GM19043 (cell line): ENCODE data around the gene IFT80.
"Not testable (repeated sequence)": the region's sequence is repeated elsewhere in the genome, so short reads cannot be mapped to it uniquely, and the experiment has no call there.

Source experiments
- ATAC-seq: cut with Tn5 transposase; IDR thresholded peaks from one replicate; pipeline ENCODE4 v1.9.1; 2021; ENCODE audit warnings: low read depth; ENCODE audit not compliant: unreplicated experiment

Gene IFT80

DNA sequence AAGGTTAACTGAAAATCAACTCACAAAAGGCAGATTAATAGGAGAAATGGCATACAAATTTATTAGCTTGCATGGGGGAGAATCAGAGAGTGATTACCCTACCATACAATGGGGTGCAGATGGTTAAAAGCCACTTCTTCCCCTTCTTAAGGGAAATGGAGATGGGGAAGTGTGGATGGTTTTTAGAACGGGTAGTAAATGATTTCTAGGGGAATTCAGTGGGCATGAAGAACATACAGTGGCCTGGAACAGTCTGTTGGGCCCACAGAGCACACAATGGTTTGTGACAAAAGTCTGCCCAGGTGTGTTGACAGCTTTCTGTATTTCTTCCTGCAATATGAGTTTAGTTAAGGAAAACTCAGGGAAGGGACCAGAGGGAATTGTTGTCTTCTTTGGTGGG, 112.8 kb downstream of the IFT80 start:
- ATAC-seq = no peak

DNA sequence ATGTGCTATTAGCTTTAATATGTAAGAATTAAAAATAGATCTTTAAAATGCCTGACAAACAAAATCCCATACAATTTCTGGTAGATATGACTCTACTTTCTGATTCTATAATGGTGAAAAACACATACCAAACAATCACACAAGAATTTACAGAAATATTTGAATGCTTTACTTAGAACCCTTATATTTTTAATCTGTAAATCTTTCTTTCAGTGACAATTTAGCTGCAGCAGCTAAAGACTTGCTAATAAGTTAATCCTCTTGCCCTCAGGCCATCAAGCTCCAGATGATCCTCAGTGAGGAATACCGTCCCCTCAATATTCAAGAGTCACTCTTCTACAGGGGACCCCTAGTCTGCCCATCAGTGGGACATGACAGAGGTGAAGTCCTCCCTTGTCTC, 118.2 kb downstream of the IFT80 start:
- ATAC-seq = no peak

DNA sequence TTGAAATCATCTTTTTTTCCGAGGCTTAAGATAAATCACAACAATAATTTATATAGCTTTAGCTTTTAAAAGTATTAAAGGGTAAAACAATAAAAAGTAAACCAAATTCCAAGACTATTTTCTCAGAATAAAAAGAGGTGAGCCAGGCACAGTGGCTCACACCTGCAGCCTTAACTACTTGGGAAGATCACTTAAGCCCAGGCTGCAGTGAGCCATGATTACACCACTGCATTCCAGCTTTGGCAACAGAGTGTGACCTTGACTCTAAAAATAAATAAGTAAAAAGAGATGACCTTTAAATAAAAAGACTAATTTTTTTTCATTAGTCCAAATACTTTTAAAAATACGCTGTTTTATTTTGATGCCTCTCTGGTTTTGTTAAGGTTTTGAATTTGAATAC, 119.4 kb downstream of the IFT80 start:
- ATAC-seq = no peak

DNA sequence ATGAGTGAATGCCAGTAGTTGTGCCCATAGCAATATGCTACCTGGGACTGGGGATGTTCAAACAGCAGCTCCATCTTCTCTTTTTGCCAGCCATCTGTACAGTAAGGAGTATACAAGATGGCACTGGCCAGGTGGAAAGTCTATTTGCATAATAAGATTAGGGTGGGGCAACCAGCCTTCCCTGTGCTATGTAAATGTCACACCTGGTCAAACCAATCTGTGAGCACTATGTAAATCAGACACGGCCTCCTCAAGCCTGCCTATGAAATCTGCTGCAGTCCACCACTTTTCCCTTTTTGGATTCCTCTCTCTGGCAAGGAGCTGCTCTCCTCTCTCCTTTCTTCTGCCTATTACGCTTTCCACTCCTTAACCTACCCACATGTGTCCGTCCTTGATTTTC, 120.8 kb downstream of the IFT80 start:
- no peak for ATAC-seq

DNA sequence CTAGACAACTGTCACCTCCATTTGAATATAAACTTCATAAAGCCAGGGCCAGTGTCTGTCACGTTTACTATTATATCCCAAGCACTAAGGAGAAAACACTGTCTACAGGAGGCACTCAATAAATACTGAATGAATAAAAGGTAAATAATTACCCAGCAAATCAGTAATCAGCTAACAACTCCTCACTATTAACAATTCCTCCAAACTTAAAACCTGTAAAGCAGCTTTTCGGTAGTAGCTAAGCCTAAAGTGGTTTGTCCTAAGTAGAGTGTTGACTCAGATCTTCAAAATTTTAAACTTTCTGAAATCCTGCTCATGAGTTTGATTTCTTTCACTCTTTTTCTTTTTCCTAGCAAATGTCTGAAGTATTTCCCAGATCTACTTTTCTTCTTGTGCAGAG, 133.9 kb downstream of the IFT80 start:
- ATAC-seq = no peak

DNA sequence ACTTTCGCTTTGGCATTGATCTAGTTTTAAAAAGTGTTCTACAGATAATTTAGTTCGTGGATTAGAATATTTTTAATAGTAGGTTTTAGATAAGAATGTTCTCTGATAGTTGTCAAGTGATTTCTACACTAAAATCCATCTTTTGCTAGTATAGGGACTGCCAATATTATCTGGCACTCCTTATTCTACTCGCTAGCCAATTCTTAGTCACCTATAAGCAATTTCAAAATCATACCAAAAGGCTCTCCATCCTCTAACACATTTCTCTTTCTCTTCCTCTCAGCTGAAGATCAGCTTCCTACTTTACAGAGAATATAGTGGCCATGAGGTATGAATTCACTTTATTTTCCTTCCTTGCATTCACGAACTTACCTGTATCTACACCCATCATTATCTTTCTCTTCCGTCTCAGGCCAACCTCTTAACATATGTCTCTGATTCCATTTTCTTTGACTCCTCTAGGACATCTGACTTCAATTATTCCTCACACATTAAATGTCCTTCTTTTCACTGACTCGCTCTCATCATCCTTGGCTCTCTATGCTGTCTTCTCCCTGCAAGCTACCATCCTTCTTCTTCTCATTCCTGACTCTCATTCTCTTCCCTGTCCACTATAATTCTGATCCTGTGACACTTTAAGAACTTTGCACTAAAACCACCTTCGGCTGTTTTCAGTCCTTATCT, 138.3 kb downstream of the IFT80 start:
- no peak for ATAC-seq

DNA sequence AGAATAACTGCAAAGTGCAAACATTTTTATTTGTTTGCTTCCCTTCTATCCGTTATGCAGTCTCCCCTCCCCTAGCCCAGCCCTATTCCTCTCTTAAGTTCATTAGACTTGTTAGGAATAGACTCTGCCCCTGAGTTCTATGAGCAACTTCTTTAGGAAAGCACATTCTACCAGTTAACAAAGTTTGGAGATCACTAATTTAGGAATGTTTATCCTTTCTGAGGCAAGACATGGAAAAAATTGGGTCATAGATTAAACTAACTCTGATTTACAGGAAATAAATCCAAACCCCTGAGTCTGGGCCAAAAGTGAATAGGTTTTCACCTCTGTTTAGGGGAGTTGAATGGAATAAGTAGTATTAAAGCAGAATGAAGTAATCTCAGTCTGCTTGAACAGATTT, 139.4 kb downstream of the IFT80 start:
- ATAC-seq = no peak

DNA sequence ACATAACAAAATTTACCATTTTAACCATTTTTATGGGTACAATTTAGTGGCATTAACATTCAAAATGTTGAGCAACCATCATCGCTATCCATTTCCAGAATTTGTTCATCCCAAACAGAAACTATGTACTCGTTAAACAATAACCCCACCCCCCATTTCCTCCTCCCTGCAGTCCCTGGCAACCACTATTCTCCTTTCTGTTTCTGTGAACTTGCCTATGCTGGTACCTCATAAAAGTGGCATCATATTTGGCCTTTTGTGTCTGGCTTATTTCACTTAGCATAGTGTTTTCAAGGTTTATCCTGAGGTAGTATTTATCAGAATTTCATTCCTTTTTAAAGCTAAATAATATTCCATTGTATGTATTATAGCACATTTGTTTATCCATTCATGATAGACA, 141.4 kb downstream of the IFT80 start:
- ATAC-seq = no peak

DNA sequence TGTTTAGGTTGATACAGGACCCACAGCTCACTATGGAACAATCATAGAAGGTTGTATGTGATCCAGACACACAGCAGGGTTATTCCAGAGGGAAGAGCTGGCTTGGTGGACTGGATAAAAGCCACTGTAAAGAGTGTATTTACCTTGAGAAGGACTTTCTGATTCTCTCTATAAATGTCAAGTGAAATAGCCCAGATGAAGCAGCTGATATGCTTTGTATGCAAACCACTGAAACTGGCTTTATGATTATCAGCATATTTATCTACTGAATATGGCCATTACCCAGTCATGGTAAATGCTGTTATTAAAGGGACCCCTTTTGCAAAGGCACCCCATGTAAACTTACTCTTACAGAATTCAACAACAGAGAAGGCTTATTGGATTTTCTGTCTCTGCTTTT, 145.7 kb downstream of the IFT80 start:
- ATAC-seq = no peak

DNA sequence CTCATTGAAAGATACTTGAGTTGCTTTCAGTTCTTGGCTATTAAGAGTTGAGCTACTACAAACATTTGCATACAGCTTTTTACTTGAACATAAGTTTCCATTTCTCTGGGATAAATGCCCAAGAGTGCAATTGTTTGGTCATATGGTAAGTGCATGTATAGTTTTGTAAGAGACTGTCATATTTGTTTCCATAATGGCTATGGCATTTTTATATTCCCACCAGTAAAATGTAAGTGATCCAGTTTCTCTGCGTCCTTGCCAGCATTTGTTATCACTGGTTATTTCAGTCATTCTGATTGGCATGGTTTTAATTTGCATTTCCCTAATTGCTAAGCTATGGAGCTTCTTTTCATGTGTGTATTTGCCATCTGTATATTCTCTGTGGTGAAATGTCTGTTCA, 151.3 kb downstream of the IFT80 start:
- no peak for ATAC-seq

DNA sequence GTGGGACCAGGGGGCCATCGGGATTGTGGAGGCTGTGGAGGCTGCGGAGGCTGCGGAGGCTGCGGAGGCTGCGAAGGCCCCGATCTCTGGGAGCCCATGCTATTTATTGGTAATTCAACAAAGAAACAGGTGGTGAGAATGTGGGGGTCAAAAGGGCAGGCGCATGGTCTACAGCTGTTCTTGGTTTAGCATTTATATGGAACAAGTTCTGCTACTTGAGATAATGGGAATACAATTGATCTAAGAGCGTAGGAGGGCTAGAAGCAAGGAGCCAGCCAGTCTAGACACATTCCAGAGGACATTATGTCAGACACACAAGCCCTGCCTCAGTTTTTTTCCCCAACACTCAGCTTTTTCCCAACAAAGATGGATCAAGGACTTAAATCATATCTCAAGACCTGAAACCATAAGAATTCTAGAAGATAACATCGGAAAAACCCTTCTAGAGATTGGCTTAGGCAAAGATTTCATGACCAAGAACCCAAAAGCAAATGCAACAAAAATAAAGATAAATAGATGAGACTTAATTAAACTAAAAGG, 153.7 kb downstream of the IFT80 start:
- no peak for ATAC-seq

DNA sequence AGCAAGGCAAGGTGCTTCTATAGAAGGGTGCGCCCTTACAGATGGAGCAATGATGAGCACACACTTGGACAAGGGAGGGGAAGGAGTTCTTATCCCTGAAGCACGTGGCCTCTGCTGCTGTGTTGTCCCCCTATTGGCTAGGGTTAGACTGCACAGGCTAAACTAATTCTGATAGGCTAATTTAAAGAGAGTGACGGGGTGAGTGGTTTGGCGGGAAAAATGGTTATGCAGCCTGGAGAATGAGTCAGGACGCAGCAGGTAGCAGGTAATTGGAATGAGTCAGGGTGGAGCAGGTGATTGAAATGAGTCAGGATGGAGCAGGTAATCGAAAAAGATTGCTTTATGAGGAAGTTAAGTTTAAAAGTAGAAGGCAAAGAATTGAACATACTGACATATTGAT, 158.3 kb downstream of the IFT80 start:
- not testable (repeated sequence) for ATAC-seq

DNA sequence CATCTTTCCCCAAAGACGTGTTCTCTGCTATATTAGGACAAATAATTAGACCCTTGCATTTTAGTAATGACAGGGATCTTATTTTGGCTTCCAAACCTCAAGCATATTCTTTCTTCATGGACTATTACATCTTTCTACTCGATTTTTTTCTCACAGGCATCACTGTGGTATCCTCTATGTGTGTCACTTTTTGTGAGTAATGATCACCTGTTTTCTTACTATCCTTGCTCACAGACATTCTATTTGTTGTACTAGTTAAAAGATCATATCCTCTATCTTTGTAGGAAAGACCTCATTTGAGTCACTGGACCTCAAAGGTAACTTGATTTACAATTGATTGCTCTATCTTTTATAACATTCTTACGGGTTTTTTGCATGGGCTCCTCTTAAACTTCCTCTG, 167.0 kb downstream of the IFT80 start:
- no peak for ATAC-seq

DNA sequence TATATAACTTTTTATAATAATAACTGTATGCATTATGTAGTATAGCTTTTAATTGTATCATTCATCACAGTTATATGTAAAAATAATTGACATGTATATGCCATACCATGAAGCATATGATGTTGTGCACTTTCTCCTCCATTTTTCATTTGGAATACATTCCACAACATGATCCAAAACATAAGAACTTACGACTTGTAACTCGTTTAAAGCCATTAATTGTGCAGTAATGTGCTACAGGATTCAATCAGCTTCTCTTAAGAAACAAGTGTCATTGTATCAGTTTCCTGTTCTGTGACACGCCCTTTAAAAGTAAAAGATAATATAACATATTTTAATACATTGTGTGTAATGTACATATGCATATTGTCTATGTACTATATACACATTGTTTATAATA, 171.6 kb downstream of the IFT80 start:
- no peak for ATAC-seq

DNA sequence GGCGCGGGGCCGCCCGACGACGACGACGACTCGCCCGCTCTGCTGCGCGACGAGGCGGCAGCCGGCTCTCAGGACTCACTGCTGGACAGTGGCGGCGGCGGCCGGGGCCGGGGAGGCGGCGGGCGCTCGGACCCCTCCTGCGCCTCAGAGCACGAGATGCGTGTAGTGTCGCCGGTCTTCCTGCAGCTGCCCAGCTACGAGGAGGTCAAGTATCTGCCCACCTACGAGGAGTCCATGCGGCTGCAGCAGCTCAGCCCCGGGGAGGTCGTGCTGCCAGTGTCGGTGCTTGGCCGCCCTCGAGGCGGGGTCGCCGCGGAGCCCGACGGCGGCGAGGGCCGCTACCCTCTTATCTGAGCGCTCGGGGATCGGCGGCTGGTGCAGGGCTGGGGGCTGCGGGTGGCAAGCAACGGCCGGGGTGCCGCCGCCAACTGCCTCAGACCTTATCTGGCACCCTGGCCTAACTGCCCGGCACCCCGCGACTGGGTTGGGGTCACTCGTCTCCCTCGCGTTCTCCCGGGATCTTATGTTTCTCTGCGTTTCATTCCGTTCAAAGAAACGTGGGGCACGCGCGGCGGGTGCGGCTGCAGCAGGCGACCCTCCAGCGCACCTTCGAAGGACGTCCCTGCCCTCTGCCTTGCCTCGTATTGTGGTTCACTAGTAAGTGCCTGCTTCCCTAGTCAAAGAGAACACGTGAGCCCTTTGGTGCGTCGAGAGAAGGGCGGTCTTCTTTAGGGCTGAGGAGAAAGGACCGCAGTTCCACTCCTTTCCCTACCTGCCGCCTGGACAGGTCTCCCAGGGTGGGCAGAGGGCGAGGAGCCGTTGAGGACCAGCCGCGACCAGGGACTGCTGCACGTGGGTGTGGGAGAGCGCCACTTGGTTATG, 172.8 kb downstream of the IFT80 start:
- ATAC-seq = no peak

DNA sequence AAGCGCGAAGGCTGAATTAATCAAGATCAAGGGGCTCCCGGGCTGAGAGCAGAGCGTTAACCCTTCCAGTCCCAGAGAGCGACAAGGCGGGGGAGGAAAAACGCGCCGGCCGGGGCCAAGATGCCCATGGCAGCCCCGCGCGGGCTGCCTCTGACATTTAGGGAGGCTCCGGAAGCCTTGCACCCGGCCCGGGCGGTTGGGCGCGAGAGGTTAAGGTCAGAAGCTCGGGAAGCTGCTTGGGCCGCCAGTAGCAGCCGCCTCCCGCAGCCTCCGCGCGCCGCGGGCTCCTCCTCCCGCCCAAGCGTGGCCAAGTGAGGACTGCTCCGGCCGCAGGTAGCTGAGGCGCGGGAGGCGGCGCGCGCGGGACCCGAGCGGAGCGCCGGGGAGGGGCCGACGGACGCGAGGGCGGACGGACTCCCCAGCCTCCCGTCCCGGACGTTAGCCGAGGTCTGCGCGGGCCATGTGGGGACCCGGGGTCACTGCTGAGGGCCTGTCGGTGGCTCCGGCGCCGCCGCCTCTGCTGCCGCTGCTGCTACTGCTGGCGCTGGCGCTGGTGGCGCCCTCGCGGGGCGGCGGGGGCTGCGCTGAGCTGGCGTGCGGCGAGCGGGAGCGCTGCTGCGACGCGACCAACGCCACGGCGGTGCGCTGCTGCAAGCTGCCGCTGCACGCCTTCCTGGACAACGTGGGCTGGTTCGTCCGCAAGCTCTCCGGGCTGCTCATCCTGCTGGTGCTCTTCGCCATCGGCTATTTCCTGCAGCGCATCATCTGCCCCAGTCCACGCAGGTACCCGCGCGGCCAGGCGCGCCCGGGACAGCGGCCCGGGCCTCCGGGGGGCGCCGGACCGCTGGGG, 173.6 kb downstream of the IFT80 start, which contains the start of gene C3orf80:
Gene C3orf80 (plus strand): TSS at position 247 of the 850 bp plus-strand sequence. CDS start 214 bp downstream, at position 461.
- peak; percentile 80 for ATAC-seq

DNA sequence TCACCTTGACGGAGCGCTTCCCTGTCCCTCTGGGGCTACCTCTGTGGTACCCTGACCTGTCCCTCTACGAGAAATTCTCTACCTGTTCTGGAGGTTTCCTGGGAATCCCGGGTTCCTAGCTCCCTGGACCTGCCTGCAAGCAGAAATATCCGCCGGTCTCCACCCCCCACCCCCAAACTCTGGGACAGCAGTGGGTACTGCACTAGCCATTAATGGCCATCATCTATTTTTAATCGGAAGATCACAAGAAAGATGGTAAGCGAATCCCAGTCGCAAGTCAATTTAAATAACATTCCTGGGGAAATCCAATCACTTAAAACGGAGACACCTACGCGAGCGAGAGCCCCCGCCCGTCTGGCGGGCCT, 174.2 kb downstream of the IFT80 start:
- ATAC-seq = no peak

DNA sequence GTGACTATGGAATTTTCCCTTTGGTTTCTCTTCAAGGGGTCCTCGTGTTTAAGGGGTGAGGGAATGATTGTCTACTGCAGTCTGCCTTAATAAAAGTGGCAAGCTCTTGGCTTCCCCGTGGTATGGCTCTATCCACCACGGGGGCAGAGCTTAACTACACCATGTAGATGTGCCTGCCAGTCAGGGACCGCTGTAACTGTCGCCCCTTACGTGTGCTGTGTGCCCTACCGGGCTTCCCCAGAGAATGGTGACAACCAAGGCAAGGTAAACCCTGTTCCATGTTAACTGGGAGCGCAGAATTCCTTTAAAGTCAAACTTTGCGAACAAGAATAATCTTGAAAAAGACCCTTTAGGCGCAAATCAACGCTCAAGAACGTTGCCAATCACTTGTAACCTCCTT, 174.8 kb downstream of the IFT80 start:
- no peak for ATAC-seq

DNA sequence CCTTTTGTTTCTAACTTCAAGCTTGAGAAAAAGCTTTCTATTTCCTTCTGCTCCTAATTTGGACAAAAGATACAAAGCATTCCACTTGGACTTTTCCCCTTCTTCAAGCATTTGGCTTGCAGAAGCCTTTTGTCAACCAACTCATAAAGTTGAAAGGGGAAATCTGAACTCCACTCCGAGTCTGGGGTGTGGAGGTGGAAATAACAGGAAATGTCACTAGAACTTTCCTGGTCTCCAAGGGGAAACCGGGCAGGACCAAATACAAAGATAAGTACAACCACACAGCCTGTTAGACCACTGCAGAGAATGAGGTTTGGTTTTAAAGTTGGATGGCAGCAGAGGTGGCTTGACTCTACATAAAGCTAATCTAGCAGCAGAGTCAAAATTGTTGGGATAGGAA, 178.0 kb downstream of the IFT80 start:
- ATAC-seq = no peak

DNA sequence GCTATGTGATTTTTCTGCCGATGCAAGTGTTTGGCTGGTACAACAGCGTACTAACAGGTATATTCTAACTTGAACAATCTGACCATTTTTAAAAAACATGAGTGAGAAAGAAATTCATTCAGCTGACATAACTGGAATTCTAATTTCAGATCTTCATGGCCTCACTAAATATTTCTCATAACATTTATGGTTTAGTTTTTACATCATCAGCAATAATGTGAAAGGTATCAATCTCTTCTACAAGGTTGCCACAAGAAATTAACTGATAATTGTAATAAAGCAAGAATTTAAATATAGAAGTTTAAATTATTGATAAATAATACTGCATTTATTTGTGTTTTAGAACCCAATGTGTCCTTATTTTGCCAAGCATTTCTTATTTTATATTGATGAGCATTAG, 179.0 kb downstream of the IFT80 start:
- ATAC-seq = no peak

DNA sequence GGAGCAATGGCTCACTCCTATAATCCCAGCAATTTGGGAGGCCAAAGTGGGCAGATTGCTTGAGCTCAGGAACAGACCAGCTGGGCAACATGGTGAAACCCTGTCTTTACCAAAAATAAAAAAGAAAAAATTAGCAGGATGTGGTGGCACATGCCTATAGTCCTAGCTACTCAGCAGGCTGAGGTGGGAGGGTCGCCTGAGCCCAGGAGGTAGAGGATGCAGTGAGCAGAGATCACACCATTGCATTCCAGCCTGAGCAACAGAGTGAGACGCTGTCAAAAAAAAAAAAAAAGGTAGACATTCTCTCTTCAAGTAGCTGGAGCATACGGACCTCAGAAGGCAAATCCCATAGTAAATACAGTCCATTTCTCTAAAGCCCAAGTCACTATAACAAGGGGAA, 180.9 kb downstream of the IFT80 start:
- ATAC-seq = no peak
